ENCODE results near the gene MTG1.
"Not testable (repeated sequence)": the region's sequence is repeated elsewhere in the genome, so short reads cannot be mapped to it uniquely, and the experiment has no call there.

The MTG1 gene

GRCh38 chr10:133431888-133432613, 38.1 kb downstream of the MTG1 start:
- DNase-seq, result not testable (repeated sequence)

- not testable (repeated sequence) for DNase-seq
These were observed 38.8 kb downstream of the MTG1 start for GRCh38 chr10:133432789-133433188.

- DNase-seq, result no peak
These were observed 44.8 kb downstream of the MTG1 start for GRCh38 chr10:133438711-133439273.

GRCh38 chr10:133439517-133440461, 45.8 kb downstream of the MTG1 start:
- DNase-seq, result no peak

- DNase-seq, result no peak
These were observed 46.8 kb downstream of the MTG1 start for GRCh38 chr10:133440633-133441285.

- DNase-seq, result not testable (repeated sequence)
These were observed 47.4 kb downstream of the MTG1 start for GRCh38 chr10:133441356-133441755.

- DNase-seq, result no peak
These were observed 47.8 kb downstream of the MTG1 start for GRCh38 chr10:133441780-133442179.

GRCh38 chr10:133442191-133442966, 48.4 kb downstream of the MTG1 start:
- DNase-seq, result no peak

GRCh38 chr10:133442967-133443924, 49.3 kb downstream of the MTG1 start:
- no peak for DNase-seq

- no peak for DNase-seq
These were observed 50.6 kb downstream of the MTG1 start for GRCh38 chr10:133444342-133445267.

- no peak for DNase-seq
These were observed 51.3 kb downstream of the MTG1 start for GRCh38 chr10:133445268-133445732.

- DNase-seq, result no peak
These were observed 52.1 kb downstream of the MTG1 start for GRCh38 chr10:133445751-133446708.

GRCh38 chr10:133446979-133447378, 53.0 kb downstream of the MTG1 start:
- no peak for DNase-seq

- no peak for DNase-seq
These were observed 54.2 kb downstream of the MTG1 start for GRCh38 chr10:133448120-133448519.

- no peak for DNase-seq
These were observed 57.4 kb downstream of the MTG1 start for GRCh38 chr10:133451346-133451745.

GRCh38 chr10:133452453-133452852, 58.5 kb downstream of the MTG1 start:
- DNase-seq, result no peak

- no peak for DNase-seq
These were observed 59.7 kb downstream of the MTG1 start, which contains the start of gene SCART1 for GRCh38 chr10:133453516-133454203. Gene SCART1, plus strand, starts transcription at chr10:133453945. Its CDS starts 53 bp downstream, at chr10:133453998.

Measured in NCI-H524 (cell line).